ENCODE data around the gene PRKAR2B. TPM values are rescaled to one million over a fixed set of nuclear protein-coding genes. Genes with fewer than 3 reads are reported as not detected.

Gene PRKAR2B
- total RNA-seq, 4 donors from 2014 or later: 7.1 to 22.8 (median 12.9) TPM

- TF ChIP-seq POLR2A (IDR thresholded peaks at IDR 0.05): no peak
- no peak for TF ChIP-seq EP300 (IDR thresholded peaks at IDR 0.05; ENCODE audit: low read depth)
- TF ChIP-seq POLR2AphosphoS5 (IDR thresholded peaks at IDR 0.05): no peak
- TF ChIP-seq CTCF (IDR thresholded peaks at IDR 0.05): no peak
- Histone ChIP-seq H3K4me3 (no peak overlapping the region), H3K4me1 (no peaks in the 10 kb centered on the region), H3K27me3 (no peaks in the 10 kb centered on the region), H3K36me3 (no peaks in the 10 kb centered on the region), H3K9me3 (no peaks in the 10 kb centered on the region), H3K27ac (peak overlapping the region in 2 of 4 donors; percentile 16 to 28)
- in situ Hi-C loops (cut with MboI; ENCODE audit: low pct_ligation_motif_present in 1 of 4, low pct_unique_long_range_greater_than_20kb in 1 of 4, low sequenced_read_pairs in 3 of 4) (no loop called here), intact Hi-C loops (cut with DNase I; ENCODE audit: low total_unique reads) (no loop called here)
- no peak for DNase-seq
- 52 to 66% methylated on average over 5 of the region's 5 CpGs for WGBS, 2 donors (ENCODE audit: low coverage in 1 of 2)
Observed at GRCh38 chr7:107118109-107118900, 73.8 kb downstream of the PRKAR2B start.

- H3K9me3 ChIP-seq: no peaks in the 10 kb centered on the region
- intact Hi-C loops (cut with DNase I; ENCODE audit: low total_unique reads) (no loop called here), in situ Hi-C loops (cut with MboI; ENCODE audit: low pct_ligation_motif_present in 1 of 4, low pct_unique_long_range_greater_than_20kb in 1 of 4, low sequenced_read_pairs in 3 of 4) (no loop called here)
- H3K4me3 ChIP-seq: no peak overlapping the region
- H3K36me3 ChIP-seq: no peaks in the 10 kb centered on the region
- DNase-seq: no peak
- WGBS, 2 donors (ENCODE audit: low coverage in 1 of 2): 78 to 83% methylated on average over 6 of the region's 6 CpGs
- no peaks in the 10 kb centered on the region for H3K27me3 ChIP-seq
- no peak overlapping the region for H3K27ac ChIP-seq
- TF ChIP-seq POLR2AphosphoS5 (IDR thresholded peaks at IDR 0.05) (no peak), POLR2A (IDR thresholded peaks at IDR 0.05) (no peak), EP300 (IDR thresholded peaks at IDR 0.05; ENCODE audit: low read depth) (no peak), CTCF (IDR thresholded peaks at IDR 0.05) (no peak)
- no peaks in the 10 kb centered on the region for H3K4me1 ChIP-seq
Observed at GRCh38 chr7:107119376-107120105, 75.0 kb downstream of the PRKAR2B start.

GRCh38 chr7:107122486-107122911 lies 78.0 kb downstream of the PRKAR2B start:
- no peaks in the 10 kb centered on the region for H3K27me3 ChIP-seq
- in situ Hi-C loops (cut with MboI; ENCODE audit: low pct_ligation_motif_present in 1 of 4, low pct_unique_long_range_greater_than_20kb in 1 of 4, low sequenced_read_pairs in 3 of 4): no loop called here
- TF ChIP-seq POLR2A (IDR thresholded peaks at IDR 0.05) (no peak), POLR2AphosphoS5 (IDR thresholded peaks at IDR 0.05) (peak in 1 of 3 donors; percentile 55)
- intact Hi-C loops (cut with DNase I; ENCODE audit: low total_unique reads): no loop called here
- H3K27ac ChIP-seq: peak overlapping the region; percentile 24 to 64 (median 54)
- DNase-seq: no peak
- H3K4me1 ChIP-seq: peaks cover 0 to 4% (median 0%) of the 10 kb centered on the region in 4 donors
- H3K36me3 ChIP-seq: no peaks in the 10 kb centered on the region
- no peaks in the 10 kb centered on the region for H3K9me3 ChIP-seq
- no peak overlapping the region for H3K4me3 ChIP-seq
- WGBS, 2 donors (ENCODE audit: low coverage in 1 of 2): 37 to 52% methylated on average over 3 to 4 of the region's 4 CpGs

GRCh38 chr7:107123392-107123791 lies 78.9 kb downstream of the PRKAR2B start:
- DNase-seq: no peak
- 97 to 100% methylated on average over 2 to 4 of the region's 4 CpGs for whole genome bisulfite sequencing, 2 donors (ENCODE audit: low coverage in 1 of 2)
- Histone ChIP-seq H3K27me3 (no peaks in the 10 kb centered on the region), H3K27ac (peak overlapping the region; percentile 24 to 64 (median 54)), H3K4me1 (peaks cover 0 to 4% (median 0%) of the 10 kb centered on the region in 4 donors), H3K4me3 (no peak overlapping the region), H3K9me3 (no peaks in the 10 kb centered on the region), H3K36me3 (no peaks in the 10 kb centered on the region)
- intact Hi-C loops (cut with DNase I; ENCODE audit: low total_unique reads) (no loop called here), in situ Hi-C loops (cut with MboI; ENCODE audit: low pct_ligation_motif_present in 1 of 4, low pct_unique_long_range_greater_than_20kb in 1 of 4, low sequenced_read_pairs in 3 of 4) (no loop called here)
- no peak for TF ChIP-seq POLR2A (IDR thresholded peaks at IDR 0.05)
- no peak for TF ChIP-seq EP300 (IDR thresholded peaks at IDR 0.05; ENCODE audit: low read depth)
- TF ChIP-seq POLR2AphosphoS5 (IDR thresholded peaks at IDR 0.05): no peak
- TF ChIP-seq CTCF (IDR thresholded peaks at IDR 0.05): no peak

Measured in transverse colon (tissue), 4 donors.